ENCODE data around the gene WDR81.

GRCh38 chr17:1754430-1755112 lies 30.1 kb downstream of the WDR81 start:
- no peak for TF ChIP-seq CTCF (IDR thresholded peaks at IDR 0.05; ENCODE audit: low read depth, low read length)
- no peak for TF ChIP-seq EZH2phosphoT487 (IDR thresholded peaks at IDR 0.05; ENCODE audit: low read depth)

Data from OCI-LY3 (cell line).